Endothelial cell of umbilical vein (primary cell): ENCODE measurements around the gene SREBF1.

Source experiments
- CTCF ChIP-seq, 2 donors: IDR thresholded peaks; 1 replicate in 1 of 2; 2 replicates in 1 of 2; pipeline ENCODE4 v1.5.1; 2011; ENCODE audit warnings: low read length in 2 of 2, mild to moderate bottlenecking in 2 of 2, moderate library complexity in 2 of 2, control low read depth in 1 of 2, inconsistent platforms in 1 of 2, low read depth in 1 of 2; ENCODE audit not compliant: insufficient read depth in 1 of 2; ENCODE audit errors: extremely low read depth in 1 of 2
- EZH2 ChIP-seq: IDR thresholded peaks from 2 replicates; pipeline ENCODE4 v1.6.1; 2012; ENCODE audit warnings: borderline replicate concordance, low read depth, mild to moderate bottlenecking, moderate library complexity, low read length, inconsistent platforms; ENCODE audit not compliant: severe bottlenecking
- JUN ChIP-seq: IDR thresholded peaks from 2 replicates; pipeline ENCODE4 v1.6.1; 2011; ENCODE audit warnings: borderline replicate concordance, low read depth; ENCODE audit not compliant: insufficient read length, insufficient read depth
- MAX ChIP-seq: IDR thresholded peaks from 2 replicates; pipeline ENCODE4 v1.6.1; 2011; ENCODE audit not compliant: insufficient read depth, insufficient read length
- MYC ChIP-seq: IDR thresholded peaks from one replicate; pipeline ENCODE4 v1.6.1; 2011; ENCODE audit warnings: mild to moderate bottlenecking, low read depth, low read length
- POLR2A ChIP-seq: IDR thresholded peaks from 2 replicates; pipeline ENCODE4 v1.6.1; 2012; ENCODE audit warnings: low read depth, mild to moderate bottlenecking, control low read depth, low read length
- POLR2AphosphoS5 ChIP-seq: IDR thresholded peaks from 2 replicates; pipeline ENCODE4 v1.6.1; 2012; ENCODE audit warnings: low read depth, mild to moderate bottlenecking, control low read depth, low read length, moderate library complexity; ENCODE audit not compliant: insufficient read depth

- TF ChIP-seq CTCF (IDR thresholded peaks at IDR 0.05; ENCODE audit: extremely low read depth in 1 of 2, insufficient read depth in 1 of 2, low read depth in 1 of 2, low read length in 2 of 2): no peak
- no peak for TF ChIP-seq POLR2A
- no peak for TF ChIP-seq MYC
- no peak for TF ChIP-seq MAX
- TF ChIP-seq EZH2: no peak
- no peak for TF ChIP-seq POLR2AphosphoS5
- no peak for TF ChIP-seq JUN
These were observed 64.6 kb downstream of the SREBF1 start for GRCh38 chr17:17772231-17772630.
